NCI-H748 (cell line): ENCODE results near the gene PARP6.

ENCODE experiments used
- DNase-seq: peaks from one replicate; lab custom pipeline; 2025; ENCODE audit not compliant: unreplicated experiment; lab: John Stamatoyannopoulos, UW

The PARP6 gene

GRCh38 chr15:72200395-72201237 lies 71.7 kb downstream of the PARP6 start:
- DNase-seq = no peak

- peak; percentile 70 for DNase-seq
Observed at GRCh38 chr15:72199721-72200212, 72.6 kb downstream of the PARP6 start.

GRCh38 chr15:72199205-72199515 lies 73.2 kb downstream of the PARP6 start:
- peak; percentile 41 for DNase-seq

GRCh38 chr15:72198356-72199204 lies 73.8 kb downstream of the PARP6 start:
- DNase-seq = peak; percentile 94

DNA sequence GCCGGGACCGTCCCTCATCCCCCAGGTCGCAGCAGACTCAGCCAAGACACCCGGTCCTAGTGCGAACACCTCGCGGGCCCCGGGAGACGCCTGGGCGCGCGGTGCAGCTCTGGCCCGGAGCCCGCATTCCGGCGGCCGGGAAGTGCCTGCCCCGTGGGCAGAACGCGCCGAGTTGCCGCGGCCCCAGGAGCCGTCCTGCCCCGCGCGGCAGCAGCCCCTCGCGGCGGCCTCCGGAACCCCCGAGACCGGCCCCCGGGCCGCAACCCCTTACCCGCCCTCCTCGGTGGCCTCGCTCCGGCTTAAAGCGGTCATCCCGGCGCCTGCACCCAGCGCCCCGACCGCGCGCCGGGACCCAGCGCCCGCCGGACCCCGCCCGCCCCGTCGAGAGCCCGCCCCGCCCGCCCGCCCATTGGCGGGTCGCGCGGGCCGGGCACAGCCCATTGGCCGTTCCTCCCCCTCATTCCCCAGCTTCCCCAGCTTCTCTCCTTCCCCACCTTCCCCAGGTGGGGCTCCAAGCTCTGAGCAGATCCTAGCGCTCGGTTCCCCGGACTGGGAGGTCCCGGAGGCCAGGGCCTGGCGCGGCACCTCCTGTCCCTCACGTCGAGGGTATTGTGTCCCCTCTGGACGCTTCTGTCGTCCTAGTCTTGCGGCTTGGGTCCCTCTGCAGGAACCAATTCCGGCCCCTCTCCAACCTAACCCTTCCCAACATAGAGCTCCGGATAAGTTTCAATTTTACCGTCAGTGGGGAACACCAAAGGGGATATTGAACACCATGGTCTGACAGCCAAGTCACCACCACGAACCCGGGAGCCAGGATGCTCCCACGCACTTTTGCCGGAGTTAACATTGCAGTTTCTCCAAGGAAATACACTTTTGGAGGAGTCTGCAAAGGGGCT lies 74.6 kb downstream of the PARP6 start, which contains the start of gene GRAMD2A:
Gene GRAMD2A (minus strand): TSS at position 328 of the 896 bp plus-strand sequence.
- peak; percentile 61 for DNase-seq

DNA sequence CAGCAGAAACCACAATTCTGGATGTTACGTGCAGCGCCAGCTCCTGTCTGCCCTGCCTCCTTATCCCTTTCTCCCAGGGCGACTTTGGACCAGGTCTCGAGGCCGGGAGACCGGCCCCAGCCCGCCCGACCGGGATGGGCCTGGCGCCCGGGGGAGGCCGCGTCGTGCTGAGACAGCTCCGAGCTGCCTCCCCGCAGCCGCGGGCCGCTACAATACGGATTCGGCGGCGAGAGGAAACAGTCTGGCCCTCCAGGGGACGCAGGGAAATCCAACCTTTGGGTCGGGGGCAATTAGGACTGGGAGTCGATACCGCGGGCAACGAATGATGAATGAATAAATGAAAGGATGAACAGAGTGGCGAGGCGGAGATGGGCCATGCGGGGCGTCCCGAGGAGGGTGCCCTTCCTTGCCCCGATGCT lies 75.3 kb downstream of the PARP6 start:
- DNase-seq = peak; percentile 28

- no peak for DNase-seq
Observed at GRCh38 chr15:72196409-72197040, 75.8 kb downstream of the PARP6 start.

- DNase-seq = no peak
Observed at GRCh38 chr15:72195101-72195511, 77.2 kb downstream of the PARP6 start.

- peak; percentile 75 for DNase-seq
Observed at GRCh38 chr15:72193836-72194396, 78.4 kb downstream of the PARP6 start.

- DNase-seq = no peak
Observed at GRCh38 chr15:72192416-72192815, 79.9 kb downstream of the PARP6 start.
